CD4-positive, alpha-beta T cell treated with Interleukin-15 for 1 hour (primary cell): ENCODE measurements around the gene LCN6.
"Not testable (repeated sequence)": the region's sequence is repeated elsewhere in the genome, so short reads cannot be mapped to it uniquely, and the experiment has no call there.

ENCODE experiments used
- DNase-seq: peaks from one replicate; pipeline ENCODE4 v3.0.0-alpha.2; 2020

The LCN6 gene

DNA sequence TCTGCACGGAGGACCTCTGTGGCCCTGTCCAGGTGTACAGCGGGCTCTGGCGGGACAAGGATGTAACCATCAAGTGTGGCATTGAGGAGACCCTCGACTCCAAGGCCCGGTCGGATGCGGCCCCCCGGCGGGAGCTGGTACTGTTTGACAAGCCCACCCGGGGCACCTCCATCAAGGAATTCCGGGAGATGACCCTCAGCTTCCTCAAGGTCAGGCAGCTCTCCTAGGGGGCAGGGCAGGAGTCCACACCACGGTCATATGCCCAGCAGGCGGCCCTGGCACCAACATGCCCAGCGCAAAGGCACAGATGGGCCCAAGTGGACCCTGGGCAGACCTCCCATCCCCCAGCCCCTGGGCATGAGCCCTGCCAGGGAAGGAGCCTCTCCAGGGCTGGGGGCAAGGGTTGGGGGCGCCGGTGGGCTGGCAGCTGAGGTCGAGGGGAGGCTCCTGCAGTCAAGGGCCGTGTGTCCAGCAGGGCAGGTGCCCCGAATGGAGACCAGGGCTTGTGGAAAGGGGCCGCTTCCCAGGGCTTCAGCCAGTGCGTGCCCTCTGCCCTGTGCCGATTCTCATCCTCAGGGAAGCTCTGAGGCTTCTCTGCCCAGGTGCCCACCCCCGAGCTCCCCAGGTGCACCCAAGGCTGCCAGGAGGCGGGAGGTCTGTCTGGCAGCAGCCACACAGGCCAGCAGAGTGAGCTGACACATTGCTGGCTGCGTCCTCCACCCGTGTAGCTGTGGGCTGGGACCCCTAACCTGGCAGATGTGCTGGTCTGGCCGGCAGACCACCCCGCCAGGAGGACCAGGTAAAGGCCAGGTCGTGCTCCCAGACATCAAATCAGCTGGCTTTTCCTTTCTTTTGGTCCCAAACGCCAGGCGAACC, 26.0 kb downstream of the LCN6 start:
- DNase-seq = no peak

DNA sequence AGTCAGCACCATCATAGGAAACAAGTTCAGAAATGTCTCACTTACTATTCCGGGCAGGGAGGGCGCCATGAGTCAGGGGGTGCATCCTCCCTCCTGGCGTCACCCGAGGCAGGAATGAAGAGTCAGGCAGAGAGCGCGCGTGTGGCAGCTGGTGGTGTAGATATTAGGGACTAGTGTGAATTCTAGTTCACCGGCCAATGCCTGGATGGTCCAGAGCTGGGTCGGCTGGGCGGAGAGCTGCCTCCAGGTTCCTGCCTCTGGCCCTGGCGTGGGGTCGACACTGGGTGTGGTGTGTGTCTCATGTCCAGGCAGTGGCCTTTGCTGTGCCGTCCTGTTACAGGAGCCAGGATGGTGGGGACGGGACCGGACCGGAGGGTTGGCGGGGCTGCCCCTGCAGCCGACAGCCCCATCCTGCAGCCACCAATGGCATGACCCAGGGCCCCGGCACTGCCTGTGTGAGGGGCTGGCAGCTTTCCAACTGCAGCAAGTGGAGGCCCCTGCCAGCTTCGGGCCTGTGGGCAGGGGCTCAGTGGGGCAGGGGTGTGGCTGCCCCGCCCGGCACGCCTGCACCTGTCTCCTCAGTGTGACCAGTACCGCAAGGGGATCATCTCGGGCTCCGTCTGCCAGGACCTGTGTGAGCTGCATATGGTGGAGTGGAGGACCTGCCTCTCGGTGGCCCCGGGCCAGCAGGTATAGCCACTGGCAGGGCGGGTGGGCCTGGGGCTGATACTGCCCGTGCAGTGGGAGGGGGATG, 26.8 kb downstream of the LCN6 start:
- DNase-seq = no peak

DNA sequence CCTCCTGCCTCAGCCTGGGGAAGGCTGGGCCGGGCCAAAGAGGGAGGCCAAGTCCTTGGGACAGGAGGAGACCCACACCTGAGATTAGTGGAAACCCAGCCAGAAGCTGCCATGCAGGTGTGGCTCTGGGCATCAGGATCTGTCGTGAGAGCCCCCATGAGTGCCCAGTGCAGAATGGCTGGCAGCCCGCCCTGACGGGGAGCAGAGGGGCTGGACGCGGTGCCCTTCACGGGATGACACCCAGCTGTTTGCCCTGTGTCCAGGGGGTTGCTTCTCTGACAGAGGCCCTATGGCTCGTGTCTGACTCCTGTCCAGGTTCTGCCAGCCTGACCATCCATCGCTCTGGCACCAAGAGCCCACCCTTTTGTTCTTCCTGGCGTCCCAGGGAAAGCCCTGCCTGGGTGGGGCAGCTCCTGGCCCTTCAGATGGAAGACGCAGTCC, 27.4 kb downstream of the LCN6 start:
- DNase-seq = no peak

GRCh38 chr9:136720251-136720897, 28.0 kb downstream of the LCN6 start:
- no peak for DNase-seq

DNA sequence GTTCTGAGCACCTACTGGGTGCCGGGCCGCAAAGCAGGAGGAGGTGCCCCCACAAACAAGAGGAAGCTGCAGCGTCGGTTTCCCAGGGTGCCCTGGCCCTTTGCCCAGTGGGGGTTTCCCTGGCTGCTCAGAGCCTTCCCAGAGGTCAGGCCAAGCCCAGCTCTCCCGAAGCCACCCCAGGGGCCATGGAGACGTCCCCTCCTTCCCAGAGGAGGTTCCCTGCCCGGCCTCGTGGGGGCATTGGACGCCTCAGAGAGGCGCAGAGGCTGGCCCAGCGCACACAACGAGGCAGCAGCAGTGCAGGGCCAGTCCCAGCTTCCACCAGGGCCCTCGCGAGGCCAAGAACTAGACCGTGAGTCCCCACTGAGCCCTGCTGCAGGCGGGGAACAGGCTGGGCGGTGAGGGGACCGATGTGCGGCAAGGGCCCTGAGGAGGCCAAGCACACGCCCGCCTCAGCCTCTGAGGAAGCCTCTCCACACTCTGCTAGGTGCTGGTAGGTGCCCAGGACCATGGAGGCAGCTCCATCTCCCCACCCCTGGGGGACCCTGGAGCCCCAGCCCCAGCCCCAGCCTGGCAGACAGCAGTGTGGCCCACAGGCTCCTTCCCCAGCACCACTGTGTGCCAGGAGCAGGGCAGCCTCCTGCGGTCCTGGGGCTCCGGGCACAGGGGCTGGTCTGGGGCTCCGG, 29.0 kb downstream of the LCN6 start:
- peak; percentile 54 for DNase-seq

- DNase-seq = no peak
These were observed 29.8 kb downstream of the LCN6 start for GRCh38 chr9:136718345-136719194.

DNA sequence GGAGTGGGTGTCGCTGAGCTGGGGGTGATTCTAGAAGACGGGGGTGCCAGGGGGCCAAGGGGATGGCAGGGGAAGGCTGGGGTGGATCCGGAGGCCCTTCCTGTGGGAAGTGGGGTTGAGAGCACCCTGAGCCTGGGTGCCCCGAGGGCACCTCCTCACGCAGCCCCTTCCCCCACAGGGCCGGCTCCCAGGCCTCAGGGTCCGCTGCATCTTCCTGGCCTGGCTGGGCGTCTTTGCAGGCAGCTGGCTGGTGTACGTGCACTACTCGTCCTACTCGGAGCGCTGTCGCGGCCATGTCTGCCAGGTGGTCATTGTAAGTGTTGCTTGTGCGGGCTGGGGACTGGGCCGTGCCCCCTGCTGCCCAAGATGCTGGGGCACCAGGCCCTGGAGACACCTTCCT, 30.9 kb downstream of the LCN6 start:
- DNase-seq = no peak

GRCh38 chr9:136714893-136715274, 33.4 kb downstream of the LCN6 start:
- no peak for DNase-seq

- no peak for DNase-seq
These were observed 34.0 kb downstream of the LCN6 start for GRCh38 chr9:136714096-136714892.

DNA sequence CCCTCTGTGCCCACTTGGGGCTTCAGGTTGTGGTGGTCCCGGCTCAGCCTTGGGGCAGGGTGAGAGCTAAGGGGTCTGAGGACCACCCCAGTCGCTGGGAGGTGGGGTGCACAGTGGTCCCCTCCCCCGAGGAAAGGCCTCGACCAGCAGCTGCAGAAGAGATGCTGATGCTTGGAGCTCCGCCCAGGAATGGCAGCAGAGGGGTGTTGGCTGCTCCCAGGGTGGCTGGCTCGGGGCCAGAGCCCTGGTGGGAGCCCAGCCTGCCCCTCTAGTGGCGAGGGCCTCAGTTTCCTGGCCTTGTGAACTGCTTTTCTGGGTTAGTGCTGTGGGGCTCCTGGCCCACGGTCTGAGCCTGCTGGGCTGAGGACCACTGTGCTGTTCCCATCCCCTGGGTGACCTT, 34.8 kb downstream of the LCN6 start:
- DNase-seq = no peak

DNA sequence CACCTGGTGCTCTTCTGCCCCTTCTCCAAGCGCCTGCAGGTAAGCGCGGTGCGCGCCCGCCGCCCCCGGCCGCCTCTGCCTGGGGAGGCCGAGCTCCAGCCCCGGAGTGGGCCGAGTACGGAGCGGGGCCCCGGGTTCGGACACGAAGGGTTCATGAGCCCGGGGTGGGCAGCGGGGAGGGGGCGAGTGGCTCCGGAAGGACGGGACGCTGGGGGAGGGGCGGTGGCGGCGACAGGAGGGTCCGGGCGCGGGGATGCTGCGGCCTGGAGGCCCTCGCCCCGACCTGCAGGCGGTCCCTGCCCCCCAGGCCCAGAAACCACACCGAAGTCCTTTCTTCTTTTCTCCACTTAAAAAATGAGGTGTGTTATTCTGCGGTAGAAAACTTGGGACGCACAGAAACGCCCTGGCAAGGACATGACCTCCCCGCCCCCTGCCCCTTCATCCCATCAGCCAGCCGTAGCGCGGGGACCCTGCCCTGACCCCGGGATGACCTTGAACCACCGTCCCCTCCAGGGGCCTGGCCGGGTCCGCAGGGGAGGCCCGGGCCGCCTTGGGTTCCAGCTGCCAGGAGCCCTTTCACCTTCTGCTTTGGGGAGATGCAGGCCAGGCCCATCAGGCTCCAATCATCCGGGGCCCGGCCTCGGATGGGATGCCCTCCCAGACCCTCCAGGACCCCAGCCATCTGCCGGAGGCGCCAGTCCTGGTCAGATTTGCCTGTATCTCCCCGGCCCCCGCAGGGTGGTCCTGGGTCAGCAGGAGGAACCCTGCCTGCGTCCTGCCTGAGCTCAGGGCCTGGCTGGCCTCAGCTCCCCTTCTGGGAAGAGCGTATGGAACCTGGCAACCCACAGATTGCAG, 35.4 kb downstream of the LCN6 start:
- DNase-seq = no peak

DNA sequence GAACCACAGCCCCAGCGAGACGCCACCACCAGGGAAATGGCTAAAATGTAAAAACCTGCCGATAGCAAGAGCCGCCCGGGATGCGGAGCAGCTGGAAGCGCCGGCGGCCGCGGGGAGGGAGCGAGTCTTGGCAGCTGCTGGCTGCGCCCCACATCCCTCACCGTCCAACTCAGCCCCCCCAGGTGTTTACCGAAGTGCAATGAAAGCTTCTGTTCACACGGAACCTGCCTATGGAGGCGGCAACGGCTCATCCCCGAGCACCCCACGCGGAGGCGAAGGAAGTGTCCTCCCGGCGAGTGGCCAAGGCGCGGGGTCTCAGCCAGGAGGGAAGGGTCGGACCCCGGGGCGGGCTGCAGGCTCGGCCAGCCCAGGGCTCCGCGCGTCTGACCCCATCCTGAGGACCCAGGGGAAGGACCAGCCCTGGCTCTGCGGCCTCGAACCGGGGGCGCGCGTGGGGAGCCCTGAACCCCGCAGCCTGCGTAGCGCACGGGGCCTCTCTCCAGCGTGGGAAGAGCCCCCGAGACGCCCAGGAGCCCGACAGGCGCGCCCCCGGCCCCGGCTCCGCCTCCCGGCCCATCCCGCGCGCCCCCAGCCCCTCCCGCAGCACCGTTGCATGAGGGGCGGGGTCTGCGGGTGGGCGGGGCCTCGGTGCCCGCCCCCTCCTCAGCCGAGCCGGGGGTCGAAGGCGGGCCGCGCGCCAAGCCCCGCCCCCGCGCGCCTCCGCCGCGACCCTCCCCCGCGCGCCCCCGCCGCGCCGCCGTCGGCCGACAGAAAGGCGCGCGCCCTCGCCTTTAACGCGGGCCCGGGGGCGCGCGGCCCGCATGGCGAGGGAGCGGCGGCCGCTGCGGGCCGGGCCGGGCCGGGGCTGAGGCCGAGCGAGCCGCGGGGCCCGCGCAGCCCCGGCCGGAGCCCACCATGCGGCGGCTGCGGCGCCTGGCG, 36.3 kb downstream of the LCN6 start, which contains the start of gene DIPK1B:
Gene DIPK1B, plus strand, starts transcription at position 822 of the 939 bp plus-strand sequence. Its CDS starts 94 bp downstream, at position 916.
- no peak for DNase-seq

GRCh38 chr9:136711219-136711648, 37.1 kb downstream of the LCN6 start:
- not testable (repeated sequence) for DNase-seq

- no peak for DNase-seq
These were observed 37.8 kb downstream of the LCN6 start for GRCh38 chr9:136710543-136710942.

DNA sequence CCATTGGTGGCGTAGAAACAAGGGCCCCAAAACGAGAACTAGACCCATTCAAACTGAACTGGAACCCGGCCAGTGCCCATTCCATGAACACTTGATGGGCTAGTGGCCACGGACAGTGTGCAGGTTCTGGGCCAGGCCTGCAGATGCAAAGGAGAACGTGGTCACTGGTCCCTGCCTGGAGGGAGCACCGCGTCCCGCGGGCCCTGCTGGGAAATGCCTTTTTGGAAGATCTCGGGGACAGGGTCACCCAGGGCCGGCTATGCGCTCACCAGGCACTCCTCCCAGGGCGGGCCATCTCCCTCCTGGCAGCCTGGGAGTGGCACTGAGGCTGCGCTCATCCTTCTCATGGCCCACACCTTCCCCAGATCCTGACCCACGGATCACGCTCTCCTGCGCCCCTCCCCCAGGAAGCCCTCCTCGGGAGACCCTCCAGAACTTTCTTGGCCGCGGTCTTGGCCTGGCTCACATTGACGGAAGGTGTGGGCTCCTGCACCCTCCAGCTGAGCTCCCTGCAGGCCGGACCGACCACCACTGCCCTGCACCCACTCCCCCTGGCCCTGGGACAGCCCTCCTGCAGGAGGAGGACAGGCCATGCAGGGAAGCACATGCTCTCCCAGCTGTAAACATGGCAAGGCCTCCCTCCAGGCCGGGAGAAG, 38.7 kb downstream of the LCN6 start:
- no peak for DNase-seq

DNA sequence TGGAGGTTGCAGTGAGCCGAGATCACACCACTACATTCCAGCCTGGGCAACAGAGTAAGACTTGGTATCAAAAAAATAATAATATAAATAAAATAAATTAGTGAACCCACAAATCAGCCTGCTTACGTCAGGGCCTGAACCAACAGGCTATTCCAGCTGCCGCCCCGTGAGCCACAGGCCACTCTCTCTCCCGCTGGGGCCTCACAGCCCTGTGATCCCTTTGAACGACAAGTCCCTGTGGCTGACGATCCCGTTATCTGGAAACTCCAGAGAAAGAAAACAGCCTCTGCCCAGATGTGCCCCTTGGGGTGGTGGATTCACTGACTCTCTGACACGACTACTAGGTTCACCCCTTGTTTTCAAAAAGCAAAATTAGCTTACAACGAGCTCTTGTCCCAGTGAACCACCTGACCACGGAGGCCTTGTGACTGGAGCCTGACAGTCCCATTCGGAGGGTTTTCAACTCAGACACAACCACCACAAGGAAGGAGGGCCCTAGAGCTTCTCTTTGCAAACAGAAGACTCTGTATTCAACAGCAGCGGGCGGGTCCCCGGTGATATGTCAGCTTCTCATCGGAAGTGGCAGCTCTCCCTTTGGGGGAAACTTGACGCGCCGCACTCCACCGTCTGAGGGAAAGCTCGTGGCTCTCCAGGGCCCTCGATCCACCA, 40.3 kb downstream of the LCN6 start:
- DNase-seq = no peak

- no peak for DNase-seq
These were observed 41.3 kb downstream of the LCN6 start for GRCh38 chr9:136707011-136707410.

DNA sequence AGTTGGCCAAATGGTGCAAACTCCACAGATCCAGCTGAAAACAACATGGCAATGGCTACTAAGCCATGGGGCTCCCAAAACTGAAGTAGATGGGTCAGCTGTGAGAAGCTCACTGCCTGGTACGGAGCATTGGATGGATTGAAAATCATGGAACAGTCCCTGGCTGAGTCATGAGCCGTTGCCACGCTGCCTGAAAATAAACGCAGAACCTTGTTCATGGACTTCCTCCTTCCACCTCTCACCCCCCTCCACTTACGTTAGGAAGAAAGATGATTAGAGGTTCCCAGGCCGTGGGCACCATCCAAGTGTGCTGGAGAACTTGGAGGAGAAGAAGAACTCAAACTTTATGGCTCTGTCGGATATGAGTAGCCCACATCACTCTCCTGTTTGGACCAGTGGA, 42.8 kb downstream of the LCN6 start:
- DNase-seq = peak; percentile 29
